Neural progenitor cell (in vitro differentiated cells): ENCODE data around the gene ALLC.

Experiments
- EZH2 ChIP-seq: fragments of 200-600 bp; sonication (generic); IDR thresholded peaks from 2 replicates; pipeline ENCODE4 v1.6.1; 2017; ENCODE audit warnings: antibody characterized with exemption, mild to moderate bottlenecking, moderate library complexity
- TF ChIP-seq, protein P1 (sequence below): fragments of 200-600 bp; sonication (generic); IDR thresholded peaks from 2 replicates; pipeline ENCODE4 v1.5.1; 2017; ENCODE audit warnings: antibody characterized with exemption, mild to moderate bottlenecking

DNA sequence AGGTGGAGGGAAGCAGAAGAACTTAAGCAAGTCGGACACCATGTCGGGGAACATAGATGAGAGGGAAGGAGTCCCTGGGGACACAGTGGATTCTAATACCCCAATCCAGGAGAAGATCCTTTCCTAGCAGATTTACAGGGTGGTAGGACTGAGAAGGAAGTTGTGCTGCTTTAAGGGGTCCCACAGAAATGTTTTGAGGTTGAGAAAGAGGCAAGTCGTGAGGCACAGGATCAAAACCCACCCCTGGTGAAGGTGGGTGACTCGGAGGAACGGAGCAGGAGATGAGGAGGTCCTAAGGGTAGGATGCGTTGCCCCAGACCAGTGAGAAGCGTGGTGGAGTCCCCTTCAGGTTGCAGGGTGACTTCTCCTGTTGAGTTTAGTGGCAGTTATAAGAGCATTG is 78.1 kb downstream of the ALLC start:
- TF ChIP-seq, protein P1, sequence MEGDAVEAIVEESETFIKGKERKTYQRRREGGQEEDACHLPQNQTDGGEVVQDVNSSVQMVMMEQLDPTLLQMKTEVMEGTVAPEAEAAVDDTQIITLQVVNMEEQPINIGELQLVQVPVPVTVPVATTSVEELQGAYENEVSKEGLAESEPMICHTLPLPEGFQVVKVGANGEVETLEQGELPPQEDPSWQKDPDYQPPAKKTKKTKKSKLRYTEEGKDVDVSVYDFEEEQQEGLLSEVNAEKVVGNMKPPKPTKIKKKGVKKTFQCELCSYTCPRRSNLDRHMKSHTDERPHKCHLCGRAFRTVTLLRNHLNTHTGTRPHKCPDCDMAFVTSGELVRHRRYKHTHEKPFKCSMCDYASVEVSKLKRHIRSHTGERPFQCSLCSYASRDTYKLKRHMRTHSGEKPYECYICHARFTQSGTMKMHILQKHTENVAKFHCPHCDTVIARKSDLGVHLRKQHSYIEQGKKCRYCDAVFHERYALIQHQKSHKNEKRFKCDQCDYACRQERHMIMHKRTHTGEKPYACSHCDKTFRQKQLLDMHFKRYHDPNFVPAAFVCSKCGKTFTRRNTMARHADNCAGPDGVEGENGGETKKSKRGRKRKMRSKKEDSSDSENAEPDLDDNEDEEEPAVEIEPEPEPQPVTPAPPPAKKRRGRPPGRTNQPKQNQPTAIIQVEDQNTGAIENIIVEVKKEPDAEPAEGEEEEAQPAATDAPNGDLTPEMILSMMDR: no peak
- no peak for TF ChIP-seq EZH2
